Gastroesophageal sphincter (tissue), 3 donors: Measurements from ENCODE around the gene UFL1.

Experiments
- CTCF ChIP-seq, 4 experiments: fragments of 200-600 bp in 2 of 4; fragments of 450-650 bp in 2 of 4; sonication (generic) in 1 of 4; IDR thresholded peaks; one replicate each; pipeline ENCODE4 v1.5.1; 2017 to 2019; ENCODE audit warnings: antibody characterized with exemption in 4 of 4, mild to moderate bottlenecking in 2 of 4, moderate library complexity in 2 of 4
- POLR2A ChIP-seq, 2 donors: fragments of 450-650 bp; IDR thresholded peaks; one replicate each; pipeline ENCODE4 v1.6.1; 2017; ENCODE audit warnings: antibody characterized with exemption in 2 of 2, mild to moderate bottlenecking in 2 of 2, moderate library complexity in 1 of 2

- no peak for TF ChIP-seq CTCF (IDR thresholded peaks at IDR 0.05)
- TF ChIP-seq POLR2A (IDR thresholded peaks at IDR 0.05): no peak
Observed at GRCh38 chr6:96562886-96563285, 41.3 kb downstream of the UFL1 start, which contains the start of gene FHL5.
